WI38 (cell line): ENCODE measurements around the gene NCK1.

Experiments
- H3K4me3 ChIP-seq: 2 replicates; pipeline ENCODE4 v1.5.1; 2011; ENCODE audit warnings: low read depth, mild to moderate bottlenecking, control low read depth, low read length
- CTCF ChIP-seq: IDR thresholded peaks from 2 replicates; pipeline ENCODE4 v1.5.1; 2012; ENCODE audit warnings: low read depth, mild to moderate bottlenecking, control low read depth, low read length

NCK1 gene

DNA sequence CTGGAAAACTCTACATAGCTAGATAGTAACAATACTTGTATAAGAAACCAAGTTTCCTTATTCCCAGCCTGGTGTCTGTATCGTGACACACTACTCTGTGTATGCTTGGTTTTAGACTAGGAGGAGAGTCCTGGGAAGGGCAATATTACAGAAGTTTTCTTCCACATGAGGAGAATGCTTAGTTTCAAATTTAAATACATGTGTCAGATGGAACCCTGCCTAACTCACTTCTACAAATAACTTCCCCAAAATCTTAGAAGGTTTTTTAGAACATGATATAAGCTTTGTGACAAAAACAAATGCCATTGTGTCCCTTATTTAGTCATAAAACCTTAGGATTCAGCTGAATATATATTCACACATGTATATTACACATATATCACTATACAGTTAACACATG is 88.6 kb downstream of the NCK1 start:
- H3K4me3 ChIP-seq, result no peak overlapping the region

DNA sequence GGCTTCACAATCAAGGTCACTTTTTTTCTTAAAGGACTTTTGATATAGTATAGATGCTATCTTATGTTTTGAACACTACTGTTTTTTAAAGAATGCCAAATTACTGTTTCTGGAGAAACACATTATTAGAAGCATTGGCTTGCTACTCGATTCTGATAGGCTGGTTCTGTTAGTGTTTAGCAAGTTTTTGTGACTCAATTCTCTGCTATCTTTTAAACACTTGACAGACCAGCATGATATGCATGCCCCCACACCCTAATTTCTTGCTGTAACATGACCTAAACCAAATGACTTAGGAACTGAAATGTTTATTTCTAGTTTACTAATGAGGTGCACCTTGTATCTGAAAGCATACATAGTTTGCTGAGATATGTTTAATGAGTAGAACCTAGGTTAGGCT is 90.3 kb downstream of the NCK1 start:
- no peak overlapping the region for H3K4me3 ChIP-seq
- TF ChIP-seq CTCF, result no peak

More for the DNA sequence above, 88.6 kb downstream of the NCK1 start:
- no peak for TF ChIP-seq CTCF

DNA sequence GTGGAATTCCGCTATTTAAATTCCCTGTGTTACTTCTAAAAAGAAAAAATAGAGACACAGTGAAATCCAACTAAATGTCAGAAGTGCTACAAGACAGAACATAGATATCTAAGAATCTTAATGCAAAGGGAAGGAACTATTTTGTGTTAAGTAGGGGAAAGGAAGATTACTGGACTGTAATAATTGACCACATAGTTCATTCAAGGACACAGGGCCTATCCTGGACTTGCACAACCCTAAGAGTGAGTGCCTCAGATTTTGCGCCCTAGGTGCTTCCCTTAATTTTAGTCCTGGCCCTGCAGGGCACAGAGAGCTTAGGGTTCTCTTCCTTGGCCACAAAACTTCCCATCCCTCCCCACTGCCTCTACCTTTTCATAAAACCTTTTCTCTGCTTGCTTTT is 92.2 kb downstream of the NCK1 start:
- no peak for TF ChIP-seq CTCF
- no peak overlapping the region for H3K4me3 ChIP-seq

DNA sequence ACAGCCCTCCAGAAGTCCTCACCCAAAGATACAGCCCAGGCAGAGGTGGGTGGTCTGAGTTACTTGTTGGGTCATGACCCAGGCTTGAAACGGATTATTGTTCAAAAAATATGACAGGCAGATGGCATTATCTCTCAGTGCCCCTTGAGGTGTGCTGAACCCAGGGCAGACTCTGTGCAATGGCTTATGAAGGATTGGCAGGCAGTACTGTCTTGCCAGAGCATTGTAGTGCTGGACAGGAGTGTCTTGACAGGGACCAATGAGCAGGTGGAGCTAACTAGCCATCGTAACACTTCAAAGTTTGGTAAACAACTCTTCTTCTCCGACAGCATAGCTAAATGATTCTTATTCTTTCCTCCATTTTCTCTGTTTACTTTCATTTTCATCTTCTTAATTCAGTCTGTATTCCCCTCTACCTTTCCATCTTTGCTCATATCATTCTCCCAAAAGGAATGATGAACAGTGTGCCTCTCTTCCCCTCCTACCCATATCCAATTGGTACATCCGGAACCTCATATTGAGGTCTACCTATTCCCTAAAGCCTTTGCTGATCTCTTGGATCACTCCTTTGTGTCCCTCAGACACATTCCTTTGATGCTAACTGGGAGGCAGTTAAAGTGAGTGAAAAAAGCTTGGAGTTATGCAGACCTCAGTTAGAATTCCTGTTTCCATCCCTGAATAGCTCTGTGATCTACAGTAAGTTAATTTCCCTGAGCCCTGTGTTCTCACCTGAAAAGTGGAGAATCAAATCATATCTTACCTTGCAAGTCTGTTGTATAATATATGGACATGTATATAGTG is 93.2 kb downstream of the NCK1 start:
- H3K4me3 ChIP-seq, result no peak overlapping the region
- TF ChIP-seq CTCF, result no peak

GRCh38 chr3:136955813-136956212 is 93.8 kb downstream of the NCK1 start:
- no peak for TF ChIP-seq CTCF
- no peak overlapping the region for H3K4me3 ChIP-seq

DNA sequence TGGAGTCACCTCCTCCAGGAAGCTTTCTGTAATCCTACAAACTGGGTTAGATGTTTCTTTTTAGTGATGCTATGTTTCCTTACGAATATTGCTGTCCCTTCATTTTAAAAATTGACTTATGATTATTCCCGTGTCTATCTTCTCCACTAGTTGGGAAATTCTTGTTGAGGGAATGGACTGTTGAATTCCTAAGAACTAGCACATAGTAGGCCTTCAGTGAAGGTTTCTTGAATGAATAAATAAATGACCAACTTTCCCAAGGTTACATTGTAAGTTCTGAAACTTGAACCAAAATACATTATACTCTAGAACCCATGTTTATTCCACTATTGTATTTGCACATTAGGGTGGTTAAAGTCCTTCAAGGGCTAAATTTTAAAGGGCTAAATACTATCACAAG is 95.0 kb downstream of the NCK1 start:
- TF ChIP-seq CTCF, result no peak
- H3K4me3 ChIP-seq, result no peak overlapping the region

DNA sequence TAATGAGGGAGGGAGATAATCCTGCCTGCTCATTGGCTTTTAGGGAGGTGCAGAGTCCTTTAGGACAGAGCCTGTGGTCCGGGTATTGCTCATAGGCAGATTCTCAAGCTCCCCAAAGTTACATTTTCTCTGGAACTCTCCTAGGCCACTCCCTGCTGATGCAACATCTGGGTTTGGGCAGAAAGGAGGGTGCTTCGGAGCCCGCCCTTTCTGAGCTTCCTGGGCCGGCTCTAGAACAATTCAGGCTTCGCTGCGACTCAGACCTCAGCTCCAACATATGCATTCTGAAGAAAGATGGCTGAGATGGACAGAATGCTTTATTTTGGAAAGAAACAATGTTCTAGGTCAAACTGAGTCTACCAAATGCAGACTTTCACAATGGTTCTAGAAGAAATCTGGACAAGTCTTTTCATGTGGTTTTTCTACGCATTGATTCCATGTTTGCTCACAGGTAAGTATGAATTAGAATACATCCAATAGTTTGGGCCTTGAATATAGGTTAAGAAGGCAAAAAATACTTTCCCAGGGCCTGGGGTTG is 95.8 kb downstream of the NCK1 start, which contains the start of gene IL20RB:
Gene IL20RB, plus strand, starts transcription at position 233 of the 538 bp plus-strand sequence. Its CDS starts 131 bp downstream, at position 364.
- no peak within 1 kb of the TSS for H3K4me3 ChIP-seq
- TF ChIP-seq CTCF, result no peak
